ENCODE results near the gene SFMBT1. TPM values are rescaled to one million over a fixed set of nuclear protein-coding genes. Genes with fewer than 3 reads are reported as not detected.

SFMBT1 gene
- total RNA-seq, 2 donors from 2014 or later = 16.7 to 17.4 TPM

DNA sequence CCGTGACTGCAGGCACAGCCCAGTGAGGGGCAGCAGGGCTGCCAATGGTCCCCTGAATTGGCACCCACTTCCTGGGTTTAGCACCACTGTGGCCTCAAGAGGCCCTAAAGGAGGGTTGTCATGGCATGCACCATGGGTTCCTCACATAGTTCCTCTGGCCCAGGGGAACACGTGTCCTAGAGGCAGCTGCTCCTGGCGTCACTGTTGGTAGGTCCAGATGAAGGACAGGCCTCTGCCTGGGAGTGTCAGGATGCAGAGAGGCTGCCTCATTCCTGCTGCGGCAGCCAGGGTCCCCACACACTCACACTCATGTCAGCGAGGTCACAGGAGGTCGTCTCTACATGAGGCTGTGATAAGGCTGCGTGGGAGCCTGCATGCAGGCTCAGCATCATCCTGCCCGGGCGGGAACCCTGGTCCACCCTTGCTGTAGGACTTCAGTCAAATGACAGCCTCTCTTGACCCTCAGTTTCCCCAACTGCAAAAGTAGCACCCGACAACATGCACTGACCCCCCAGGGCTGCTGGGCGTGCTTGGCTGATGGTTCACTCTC, 26.1 kb upstream of the SFMBT1 start:
- TF ChIP-seq, protein P1, sequence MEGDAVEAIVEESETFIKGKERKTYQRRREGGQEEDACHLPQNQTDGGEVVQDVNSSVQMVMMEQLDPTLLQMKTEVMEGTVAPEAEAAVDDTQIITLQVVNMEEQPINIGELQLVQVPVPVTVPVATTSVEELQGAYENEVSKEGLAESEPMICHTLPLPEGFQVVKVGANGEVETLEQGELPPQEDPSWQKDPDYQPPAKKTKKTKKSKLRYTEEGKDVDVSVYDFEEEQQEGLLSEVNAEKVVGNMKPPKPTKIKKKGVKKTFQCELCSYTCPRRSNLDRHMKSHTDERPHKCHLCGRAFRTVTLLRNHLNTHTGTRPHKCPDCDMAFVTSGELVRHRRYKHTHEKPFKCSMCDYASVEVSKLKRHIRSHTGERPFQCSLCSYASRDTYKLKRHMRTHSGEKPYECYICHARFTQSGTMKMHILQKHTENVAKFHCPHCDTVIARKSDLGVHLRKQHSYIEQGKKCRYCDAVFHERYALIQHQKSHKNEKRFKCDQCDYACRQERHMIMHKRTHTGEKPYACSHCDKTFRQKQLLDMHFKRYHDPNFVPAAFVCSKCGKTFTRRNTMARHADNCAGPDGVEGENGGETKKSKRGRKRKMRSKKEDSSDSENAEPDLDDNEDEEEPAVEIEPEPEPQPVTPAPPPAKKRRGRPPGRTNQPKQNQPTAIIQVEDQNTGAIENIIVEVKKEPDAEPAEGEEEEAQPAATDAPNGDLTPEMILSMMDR (IDR thresholded peaks at IDR 0.05) = no peak
- DNase-seq (ENCODE audit: low spot score) = no peak
- Histone ChIP-seq H3K27me3 (no peaks in the 10 kb centered on the region), H3K4me1 (peaks cover 0 to 16% of the 10 kb centered on the region in 2 donors), H3K27ac (no peak overlapping the region), H3K9me3 (no peaks in the 10 kb centered on the region), H3K4me3 (no peak overlapping the region), H3K36me3 (no peaks in the 10 kb centered on the region)

DNA sequence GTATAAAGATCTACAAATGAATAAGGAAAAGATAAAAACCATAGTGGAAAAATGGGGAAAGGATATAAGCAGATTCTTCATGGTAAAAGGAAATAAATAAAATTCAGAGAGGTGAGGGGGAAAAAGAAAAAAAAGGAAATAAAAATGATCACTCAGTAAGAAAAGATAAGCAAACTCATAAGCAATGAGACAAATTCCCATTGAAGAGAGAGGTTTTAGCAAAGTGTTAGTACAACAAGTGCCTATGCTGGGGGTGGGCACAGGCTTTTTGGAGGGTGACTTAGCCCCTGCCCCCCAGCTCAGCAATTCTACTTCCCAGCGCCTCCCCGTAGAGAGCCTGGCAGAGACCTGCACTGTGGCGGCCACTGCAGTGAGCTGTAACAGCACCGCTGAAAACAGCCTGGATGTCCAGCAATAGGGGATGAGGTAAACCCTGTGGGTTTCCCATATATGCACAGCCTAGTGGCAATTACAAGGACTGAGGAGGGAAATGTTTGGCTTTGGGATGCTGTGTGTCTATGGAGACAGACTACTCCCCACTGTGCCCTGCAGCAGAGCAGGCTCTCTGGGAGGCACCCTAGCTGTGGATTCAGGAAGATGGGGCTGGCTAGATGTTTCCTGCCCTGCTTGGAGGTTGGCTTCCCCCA, 23.7 kb upstream of the SFMBT1 start:
- DNase-seq (ENCODE audit: low spot score) = no peak
- Histone ChIP-seq H3K27ac (no peak overlapping the region), H3K9me3 (no peaks in the 10 kb centered on the region)

DNA sequence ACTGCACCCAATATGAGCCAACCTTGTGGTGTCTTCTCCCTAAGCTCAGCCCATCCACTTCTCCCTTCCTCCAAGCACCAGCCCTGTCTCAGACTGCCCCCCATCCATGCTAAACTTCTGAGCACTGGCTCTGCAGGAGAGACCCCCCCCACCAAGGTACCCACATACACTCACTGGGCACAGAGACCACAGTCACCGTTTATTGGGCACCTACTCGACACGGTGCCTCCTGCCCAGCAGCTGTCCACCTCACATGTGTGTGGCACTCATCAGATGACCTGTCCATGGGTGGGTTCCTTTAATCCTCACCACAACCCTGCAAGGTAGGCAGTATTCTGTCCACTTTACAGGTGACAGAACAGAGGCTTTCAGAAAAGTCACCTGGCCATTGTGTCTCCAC, 22.3 kb upstream of the SFMBT1 start:
- no peaks in the 10 kb centered on the region for H3K27me3 ChIP-seq
- no peaks in the 10 kb centered on the region for H3K9me3 ChIP-seq
- H3K36me3 ChIP-seq = no peaks in the 10 kb centered on the region
- DNase-seq (ENCODE audit: low spot score) = no peak
- TF ChIP-seq, protein P1 (IDR thresholded peaks at IDR 0.05) = no peak
- H3K27ac ChIP-seq = no peak overlapping the region
- H3K4me3 ChIP-seq = no peak overlapping the region
- H3K4me1 ChIP-seq = peaks cover 0 to 16% of the 10 kb centered on the region in 2 donors

More for the DNA sequence above, 23.7 kb upstream of the SFMBT1 start:
- no peaks in the 10 kb centered on the region for H3K27me3 ChIP-seq
- H3K36me3 ChIP-seq = no peaks in the 10 kb centered on the region
- no peak overlapping the region for H3K4me3 ChIP-seq
- H3K4me1 ChIP-seq = peaks cover 0 to 16% of the 10 kb centered on the region in 2 donors
- TF ChIP-seq, protein P1 (IDR thresholded peaks at IDR 0.05) = no peak

DNA sequence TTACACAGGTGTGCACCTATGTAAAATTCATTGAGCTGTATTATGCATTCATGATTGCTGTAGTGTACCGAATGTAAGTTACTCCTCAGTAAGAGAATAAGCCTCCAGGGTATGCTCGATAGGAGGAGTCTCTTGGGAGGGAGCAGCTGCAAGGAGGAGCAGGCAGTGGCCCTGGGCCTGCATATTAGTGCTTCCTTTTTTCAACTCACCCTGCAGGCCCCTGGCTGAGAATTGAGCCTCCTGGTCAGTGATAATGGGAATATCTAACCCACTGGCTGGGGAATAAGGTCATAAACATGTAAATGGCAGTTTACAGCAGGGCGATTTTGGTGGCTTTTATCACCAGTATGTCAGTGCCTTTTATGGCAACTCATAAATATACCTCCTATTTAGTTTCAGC, 21.7 kb upstream of the SFMBT1 start:
- no peaks in the 10 kb centered on the region for H3K9me3 ChIP-seq
- H3K27ac ChIP-seq = no peak overlapping the region
- no peaks in the 10 kb centered on the region for H3K36me3 ChIP-seq
- TF ChIP-seq, protein P1 (IDR thresholded peaks at IDR 0.05) = no peak
- no peak overlapping the region for H3K4me3 ChIP-seq
- no peak for DNase-seq (ENCODE audit: low spot score)
- no peaks in the 10 kb centered on the region for H3K27me3 ChIP-seq
- H3K4me1 ChIP-seq = peaks cover 0 to 11% of the 10 kb centered on the region in 2 donors

DNA sequence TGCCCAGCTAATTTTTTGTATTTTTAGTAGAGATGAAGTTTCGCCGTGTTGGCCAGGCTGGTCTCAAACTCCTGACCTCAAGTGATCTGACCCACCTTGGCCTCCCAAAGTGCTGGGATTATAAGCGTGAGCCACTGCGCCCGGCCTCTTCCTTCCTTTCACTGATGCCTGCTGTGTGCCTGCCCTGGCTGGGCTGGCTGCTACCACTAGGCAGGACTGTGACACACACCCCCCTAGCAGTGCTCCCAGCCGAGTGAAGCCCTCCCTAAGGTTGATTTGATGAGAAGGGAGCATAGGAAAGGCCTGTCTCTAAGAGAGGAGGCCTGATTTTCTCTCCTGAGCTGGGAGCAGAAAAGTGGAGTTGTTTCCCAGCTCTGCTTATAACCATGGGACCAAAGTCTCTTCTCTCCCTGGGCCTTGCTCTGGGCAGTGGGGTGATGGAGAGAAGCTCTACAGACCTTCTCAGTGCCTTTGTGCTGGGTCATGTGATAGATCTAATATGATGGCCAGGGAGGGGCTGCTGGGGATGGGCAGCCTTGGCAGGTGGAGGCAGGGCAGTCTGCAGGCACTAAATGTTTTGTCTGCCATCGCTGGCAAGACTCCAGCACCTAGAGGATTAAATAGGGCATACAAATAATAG, 20.1 kb upstream of the SFMBT1 start:
- Histone ChIP-seq H3K9me3 (no peaks in the 10 kb centered on the region), H3K27ac (no peak overlapping the region), H3K36me3 (no peaks in the 10 kb centered on the region), H3K27me3 (no peaks in the 10 kb centered on the region), H3K4me1 (no peaks in the 10 kb centered on the region), H3K4me3 (no peak overlapping the region)
- DNase-seq (ENCODE audit: low spot score) = no peak
- TF ChIP-seq, protein P1 (IDR thresholded peaks at IDR 0.05) = no peak

Measured in right atrium auricular region (tissue), 2 donors.